ENCODE data around the gene KLF7. TPM values are rescaled to one million over a fixed set of nuclear protein-coding genes. Genes with fewer than 3 reads are reported as not detected.
A peak's percentile ranks its signal among the peaks of the same experiment; 100 is the strongest.

Gene KLF7
- total RNA-seq, 1 donor from 2014 or later: 323 TPM

DNA sequence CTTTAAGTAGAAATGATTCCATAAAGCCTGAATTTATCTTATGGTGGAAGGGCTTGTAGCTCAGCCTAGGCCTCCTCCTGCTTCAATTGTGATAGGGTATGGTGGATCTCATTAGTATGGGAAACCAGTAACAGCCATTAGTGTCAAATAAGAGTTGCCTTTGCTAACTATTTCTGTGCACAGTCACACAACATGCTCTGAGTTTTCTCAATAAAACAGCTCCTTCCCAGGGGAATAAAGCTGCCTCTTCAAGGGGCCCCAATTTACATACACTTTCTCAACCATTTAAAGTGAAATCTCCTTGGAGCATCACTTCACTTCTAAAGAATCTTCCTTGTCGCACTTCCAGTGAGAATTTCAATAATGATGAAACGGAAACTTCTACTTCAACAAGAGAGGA lies 53.4 kb downstream of the KLF7 start:
- TF ChIP-seq CTCF (IDR thresholded peaks at IDR 0.05; ENCODE audit: partially characterized antibody, unreplicated experiment): no peak
- Mint-ChIP-seq H3K36me3 (ENCODE audit: unreplicated experiment) (no peaks in the 10 kb centered on the region), H3K27ac (ENCODE audit: unreplicated experiment) (peak overlapping the region; percentile 92), H3K4me3 (ENCODE audit: unreplicated experiment) (peak overlapping the region; percentile 87), H3K9me3 (ENCODE audit: unreplicated experiment) (peaks cover 43% of the 10 kb centered on the region), H3K4me1 (ENCODE audit: low read depth, unreplicated experiment) (peaks cover 88% of the 10 kb centered on the region), H3K27me3 (ENCODE audit: unreplicated experiment) (peaks cover 30% of the 10 kb centered on the region)
- DNase-seq: no peak

GRCh38 chr2:207111757-207112156 lies 54.0 kb downstream of the KLF7 start:
- no peak for DNase-seq
- H3K36me3 Mint-ChIP-seq (ENCODE audit: unreplicated experiment): no peaks in the 10 kb centered on the region
- peak overlapping the region; percentile 70 for H3K4me3 Mint-ChIP-seq (ENCODE audit: unreplicated experiment)
- no peak for TF ChIP-seq CTCF (IDR thresholded peaks at IDR 0.05; ENCODE audit: partially characterized antibody, unreplicated experiment)
- peaks cover 88% of the 10 kb centered on the region for H3K4me1 Mint-ChIP-seq (ENCODE audit: low read depth, unreplicated experiment)
- H3K27ac Mint-ChIP-seq (ENCODE audit: unreplicated experiment): peak overlapping the region; percentile 68
- peaks cover 49% of the 10 kb centered on the region for H3K9me3 Mint-ChIP-seq (ENCODE audit: unreplicated experiment)
- H3K27me3 Mint-ChIP-seq (ENCODE audit: unreplicated experiment): peaks cover 30% of the 10 kb centered on the region

- no peak for TF ChIP-seq CTCF (IDR thresholded peaks at IDR 0.05; ENCODE audit: partially characterized antibody, unreplicated experiment)
- Mint-ChIP-seq H3K27ac (ENCODE audit: unreplicated experiment) (peak overlapping the region; percentile 87), H3K9me3 (ENCODE audit: unreplicated experiment) (peaks cover 55% of the 10 kb centered on the region)
Measured at GRCh38 chr2:207110715-207111114, 55.0 kb downstream of the KLF7 start.

DNA sequence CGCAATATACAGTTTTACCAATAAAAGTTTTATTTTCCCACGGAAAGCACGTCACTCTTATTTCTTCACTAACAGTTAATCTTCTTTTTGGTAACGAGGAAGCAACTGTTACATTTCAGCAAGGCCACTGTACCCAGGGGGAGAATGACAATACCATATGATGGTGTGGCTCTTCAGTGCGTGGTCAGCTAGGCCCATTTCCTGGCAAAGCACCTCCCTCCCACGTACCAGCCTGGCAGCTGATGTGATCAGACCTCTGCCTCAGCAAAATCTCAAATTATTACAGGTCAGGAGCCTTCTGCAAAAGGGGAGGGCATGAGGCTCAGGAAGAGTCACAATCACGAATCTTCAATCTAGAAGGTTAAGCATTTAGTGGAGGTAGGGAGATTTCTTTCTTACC lies 55.4 kb downstream of the KLF7 start:
- Mint-ChIP-seq H3K4me1 (ENCODE audit: low read depth, unreplicated experiment) (peaks cover 88% of the 10 kb centered on the region), H3K4me3 (ENCODE audit: unreplicated experiment) (peak overlapping the region; percentile 78), H3K27me3 (ENCODE audit: unreplicated experiment) (peaks cover 26% of the 10 kb centered on the region), H3K36me3 (ENCODE audit: unreplicated experiment) (peaks cover 5% of the 10 kb centered on the region), H3K27ac (ENCODE audit: unreplicated experiment) (peak overlapping the region; percentile 87), H3K9me3 (ENCODE audit: unreplicated experiment) (peaks cover 59% of the 10 kb centered on the region)
- DNase-seq: no peak
- TF ChIP-seq CTCF (IDR thresholded peaks at IDR 0.05; ENCODE audit: partially characterized antibody, unreplicated experiment): no peak

More at GRCh38 chr2:207110715-207111114, 55.0 kb downstream of the KLF7 start:
- no peak for DNase-seq
- H3K4me3 Mint-ChIP-seq (ENCODE audit: unreplicated experiment): peak overlapping the region; percentile 78
- H3K4me1 Mint-ChIP-seq (ENCODE audit: low read depth, unreplicated experiment): peaks cover 88% of the 10 kb centered on the region
- peaks cover 5% of the 10 kb centered on the region for H3K36me3 Mint-ChIP-seq (ENCODE audit: unreplicated experiment)
- H3K27me3 Mint-ChIP-seq (ENCODE audit: unreplicated experiment): peaks cover 26% of the 10 kb centered on the region

DNA sequence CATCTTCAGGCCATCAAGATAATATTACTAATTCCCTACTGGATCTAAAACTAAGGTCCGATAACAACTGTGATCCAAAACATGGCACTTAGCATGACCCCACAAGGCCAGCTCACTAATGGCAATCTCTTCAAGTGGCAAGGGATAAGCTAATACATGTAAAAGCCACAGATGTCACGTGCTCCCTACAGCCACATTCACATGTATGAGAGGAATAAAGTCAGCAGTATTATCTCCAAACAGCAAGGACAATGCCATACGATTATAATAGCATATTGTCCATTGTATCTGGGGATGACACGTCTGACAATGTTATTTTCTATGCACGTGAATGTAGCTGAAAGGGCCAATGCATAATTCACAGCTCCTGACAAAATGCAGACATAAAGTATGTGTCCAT lies 56.0 kb downstream of the KLF7 start:
- DNase-seq: no peak
- Mint-ChIP-seq H3K36me3 (ENCODE audit: unreplicated experiment) (peaks cover 5% of the 10 kb centered on the region), H3K4me3 (ENCODE audit: unreplicated experiment) (peak overlapping the region; percentile 78), H3K27ac (ENCODE audit: unreplicated experiment) (peak overlapping the region; percentile 87), H3K9me3 (ENCODE audit: unreplicated experiment) (peaks cover 57% of the 10 kb centered on the region), H3K27me3 (ENCODE audit: unreplicated experiment) (peaks cover 26% of the 10 kb centered on the region), H3K4me1 (ENCODE audit: low read depth, unreplicated experiment) (peaks cover 84% of the 10 kb centered on the region)
- no peak for TF ChIP-seq CTCF (IDR thresholded peaks at IDR 0.05; ENCODE audit: partially characterized antibody, unreplicated experiment)
